Progenitor cell of endocrine pancreas (in vitro differentiated cells): ENCODE results near the gene IL1A. TPM values are rescaled to one million over a fixed set of nuclear protein-coding genes. Genes with fewer than 3 reads are reported as not detected.

Experiments used
- DNase-seq: peaks from one replicate; pipeline ENCODE4 v3.0.0; 2021; ENCODE audit warnings: low spot score; ENCODE audit not compliant: unreplicated experiment
- H3K27ac Mint-ChIP-seq: 2 replicates; pipeline ENCODE4 v1.8.0; 2021; ENCODE audit warnings: mild to moderate bottlenecking, moderate library complexity, mixed read lengths
- H3K27me3 Mint-ChIP-seq: 2 replicates; pipeline ENCODE4 v1.8.0; 2021; ENCODE audit warnings: mixed read lengths
- H3K36me3 Mint-ChIP-seq: 2 replicates; pipeline ENCODE4 v1.8.0; 2022; ENCODE audit warnings: mixed read lengths; ENCODE audit not compliant: insufficient read depth
- H3K4me1 Mint-ChIP-seq: 2 replicates; pipeline ENCODE4 v1.8.0; 2021; ENCODE audit warnings: low read depth, mixed read lengths
- H3K4me3 Mint-ChIP-seq: 2 replicates; pipeline ENCODE4 v1.8.0; 2021; ENCODE audit warnings: low read depth, mild to moderate bottlenecking, moderate library complexity, mixed read lengths
- H3K9me3 Mint-ChIP-seq: 2 replicates; pipeline ENCODE4 v1.8.0; 2021; ENCODE audit warnings: low read depth, mixed read lengths
- CTCF ChIP-seq: fragments of 200-600 bp; sonication (generic); IDR thresholded peaks from one replicate; pipeline ENCODE4 v1.5.0; 2021; ENCODE audit warnings: antibody characterized with exemption, mild to moderate bottlenecking; ENCODE audit not compliant: unreplicated experiment
- total RNA-seq: library from RNA; stranded (reverse); gene quantifications from 2 replicates; pipeline ENCODE4 v1.2.1, GENCODE V29; 2021

Gene IL1A
- total RNA-seq, 1 donor from 2014 or later, result 0.12 TPM

GRCh38 chr2:112782234-112782799 is 2.0 kb downstream of the IL1A start:
- TF ChIP-seq CTCF, result no peak
- Mint-ChIP-seq H3K27ac (no peak overlapping the region), H3K27me3 (peaks cover 23% of the 10 kb centered on the region), H3K4me3 (no peak overlapping the region), H3K36me3 (no peaks in the 10 kb centered on the region), H3K4me1 (peaks cover 7% of the 10 kb centered on the region), H3K9me3 (no peaks in the 10 kb centered on the region)
- DNase-seq, result no peak

- Mint-ChIP-seq H3K27me3 (peaks cover 23% of the 10 kb centered on the region), H3K4me3 (no peak overlapping the region), H3K4me1 (peaks cover 11% of the 10 kb centered on the region), H3K36me3 (no peaks in the 10 kb centered on the region), H3K9me3 (no peaks in the 10 kb centered on the region), H3K27ac (no peak overlapping the region)
- TF ChIP-seq CTCF, result no peak
- DNase-seq, result no peak
Observed at GRCh38 chr2:112779598-112779997, 4.7 kb downstream of the IL1A start.

- Mint-ChIP-seq H3K27ac (no peak overlapping the region), H3K27me3 (peaks cover 5% of the 10 kb centered on the region), H3K36me3 (no peaks in the 10 kb centered on the region), H3K4me3 (no peak overlapping the region), H3K9me3 (no peaks in the 10 kb centered on the region), H3K4me1 (peaks cover 7% of the 10 kb centered on the region)
- DNase-seq, result no peak
- TF ChIP-seq CTCF, result no peak
Observed at GRCh38 chr2:112777036-112777435, 7.3 kb downstream of the IL1A start.

- H3K27me3 Mint-ChIP-seq, result peaks cover 5% of the 10 kb centered on the region
- peaks cover 7% of the 10 kb centered on the region for H3K4me1 Mint-ChIP-seq
- no peak for DNase-seq
- H3K4me3 Mint-ChIP-seq, result no peak overlapping the region
- H3K27ac Mint-ChIP-seq, result no peak overlapping the region
- H3K36me3 Mint-ChIP-seq, result no peaks in the 10 kb centered on the region
- TF ChIP-seq CTCF, result no peak
- H3K9me3 Mint-ChIP-seq, result no peaks in the 10 kb centered on the region
Observed at GRCh38 chr2:112776113-112776512, 8.2 kb downstream of the IL1A start.

GRCh38 chr2:112774536-112775285 is 9.6 kb downstream of the IL1A start:
- Mint-ChIP-seq H3K36me3 (no peaks in the 10 kb centered on the region), H3K27me3 (peaks cover 5% of the 10 kb centered on the region), H3K4me3 (no peak overlapping the region), H3K27ac (no peak overlapping the region), H3K4me1 (peaks cover 7% of the 10 kb centered on the region), H3K9me3 (no peaks in the 10 kb centered on the region)
- TF ChIP-seq CTCF, result no peak
- DNase-seq, result no peak
